Measurements from ENCODE around the gene KRTAP10-12. TPM values are rescaled to one million over a fixed set of nuclear protein-coding genes. Genes with fewer than 3 reads are reported as not detected.

Gene KRTAP10-12
- total RNA-seq, 4 donors from 2014 or later: 1.3 to 2.9 TPM; not detected in 2

DNA sequence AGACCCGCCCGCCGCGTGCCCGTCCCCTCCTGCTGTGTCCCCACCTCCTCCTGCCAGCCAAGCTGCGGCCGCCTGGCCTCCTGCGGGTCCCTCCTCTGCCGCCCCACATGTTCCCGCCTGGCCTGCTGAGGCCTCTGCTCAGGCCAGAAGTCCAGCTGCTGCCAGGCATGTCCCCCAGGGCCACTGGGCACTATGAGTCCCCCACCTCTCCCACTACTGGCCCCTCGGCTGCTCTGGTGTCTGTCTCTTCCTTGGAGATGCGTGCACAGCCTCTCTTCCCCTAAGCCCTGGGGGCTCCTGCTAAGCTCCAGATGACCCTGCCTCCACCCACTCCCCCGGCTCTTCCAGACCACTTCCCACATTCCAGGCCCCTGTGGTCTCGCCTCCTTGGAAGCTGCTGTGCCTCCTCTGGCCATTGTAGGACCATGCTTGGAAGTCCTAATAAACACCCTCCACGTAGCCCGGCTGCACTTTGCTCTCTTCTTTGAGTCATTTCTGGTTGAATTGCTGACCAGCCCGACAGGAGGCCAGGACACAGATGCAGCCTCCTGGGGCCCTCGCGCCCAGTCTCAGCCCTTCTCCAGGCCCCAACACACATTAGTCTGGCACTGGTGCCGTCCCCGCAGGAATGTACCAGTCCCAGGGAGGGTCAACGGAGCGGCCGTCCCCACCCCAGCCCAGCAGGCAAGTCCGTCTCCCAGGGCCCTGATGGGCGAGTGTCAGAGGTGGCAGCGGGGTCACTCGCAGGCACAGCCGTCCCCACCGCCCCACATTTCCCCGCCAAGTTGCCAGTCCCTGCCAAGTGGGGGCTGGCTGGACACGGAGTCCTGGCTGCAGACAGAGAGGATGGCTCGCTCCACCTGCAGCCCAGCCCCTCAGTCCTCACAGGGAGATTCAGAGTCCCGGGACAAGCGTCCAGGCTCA is 1.1 kb downstream of the KRTAP10-12 start:
- H3K27me3 ChIP-seq: peaks cover 73% of the 10 kb centered on the region
- H3K4me1 ChIP-seq: no peaks in the 10 kb centered on the region
- DNase-seq (ENCODE audit: low spot score in 2 of 2): no peak
- H3K9me3 ChIP-seq: no peaks in the 10 kb centered on the region
- H3K4me3 ChIP-seq: no peak overlapping the region
- H3K36me3 ChIP-seq: no peaks in the 10 kb centered on the region
- TF ChIP-seq, protein P1, sequence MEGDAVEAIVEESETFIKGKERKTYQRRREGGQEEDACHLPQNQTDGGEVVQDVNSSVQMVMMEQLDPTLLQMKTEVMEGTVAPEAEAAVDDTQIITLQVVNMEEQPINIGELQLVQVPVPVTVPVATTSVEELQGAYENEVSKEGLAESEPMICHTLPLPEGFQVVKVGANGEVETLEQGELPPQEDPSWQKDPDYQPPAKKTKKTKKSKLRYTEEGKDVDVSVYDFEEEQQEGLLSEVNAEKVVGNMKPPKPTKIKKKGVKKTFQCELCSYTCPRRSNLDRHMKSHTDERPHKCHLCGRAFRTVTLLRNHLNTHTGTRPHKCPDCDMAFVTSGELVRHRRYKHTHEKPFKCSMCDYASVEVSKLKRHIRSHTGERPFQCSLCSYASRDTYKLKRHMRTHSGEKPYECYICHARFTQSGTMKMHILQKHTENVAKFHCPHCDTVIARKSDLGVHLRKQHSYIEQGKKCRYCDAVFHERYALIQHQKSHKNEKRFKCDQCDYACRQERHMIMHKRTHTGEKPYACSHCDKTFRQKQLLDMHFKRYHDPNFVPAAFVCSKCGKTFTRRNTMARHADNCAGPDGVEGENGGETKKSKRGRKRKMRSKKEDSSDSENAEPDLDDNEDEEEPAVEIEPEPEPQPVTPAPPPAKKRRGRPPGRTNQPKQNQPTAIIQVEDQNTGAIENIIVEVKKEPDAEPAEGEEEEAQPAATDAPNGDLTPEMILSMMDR (IDR thresholded peaks at IDR 0.05): no peak
- no peak for TF ChIP-seq EP300 (IDR thresholded peaks at IDR 0.05)
- TF ChIP-seq POLR2A (IDR thresholded peaks at IDR 0.05): no peak
- no peak for TF ChIP-seq POLR2AphosphoS5 (IDR thresholded peaks at IDR 0.05)
- no peak overlapping the region for H3K27ac ChIP-seq
- WGBS: 60% methylated on average over 16 of the region's 35 CpGs

DNA sequence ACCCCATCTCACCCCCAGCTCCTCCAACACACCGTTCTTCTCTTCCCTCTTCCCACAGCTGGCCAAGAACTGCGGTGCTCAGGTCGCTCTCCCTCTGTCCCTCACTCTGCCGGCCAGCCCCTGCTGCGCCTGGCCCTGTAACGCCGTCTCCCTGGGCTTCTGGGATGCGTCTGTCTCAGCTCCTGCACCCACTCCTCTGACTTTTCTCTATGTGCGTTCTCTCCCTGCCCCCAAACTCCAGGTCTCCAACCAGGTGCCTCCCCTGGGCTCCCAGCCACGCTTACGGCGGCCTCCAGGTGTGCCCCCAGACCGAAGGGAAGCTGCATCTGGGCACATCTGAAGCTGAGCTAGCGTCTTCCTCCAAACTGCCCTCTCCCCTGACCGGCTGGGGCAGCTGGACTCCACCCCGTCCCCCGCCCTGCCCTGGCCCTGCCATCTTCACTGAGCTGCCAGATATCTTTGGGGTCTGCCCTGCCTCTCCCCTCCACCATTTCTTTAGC is 2.6 kb downstream of the KRTAP10-12 start:
- peaks cover 88% of the 10 kb centered on the region for H3K27me3 ChIP-seq
- DNase-seq (ENCODE audit: low spot score in 2 of 2): no peak

DNA sequence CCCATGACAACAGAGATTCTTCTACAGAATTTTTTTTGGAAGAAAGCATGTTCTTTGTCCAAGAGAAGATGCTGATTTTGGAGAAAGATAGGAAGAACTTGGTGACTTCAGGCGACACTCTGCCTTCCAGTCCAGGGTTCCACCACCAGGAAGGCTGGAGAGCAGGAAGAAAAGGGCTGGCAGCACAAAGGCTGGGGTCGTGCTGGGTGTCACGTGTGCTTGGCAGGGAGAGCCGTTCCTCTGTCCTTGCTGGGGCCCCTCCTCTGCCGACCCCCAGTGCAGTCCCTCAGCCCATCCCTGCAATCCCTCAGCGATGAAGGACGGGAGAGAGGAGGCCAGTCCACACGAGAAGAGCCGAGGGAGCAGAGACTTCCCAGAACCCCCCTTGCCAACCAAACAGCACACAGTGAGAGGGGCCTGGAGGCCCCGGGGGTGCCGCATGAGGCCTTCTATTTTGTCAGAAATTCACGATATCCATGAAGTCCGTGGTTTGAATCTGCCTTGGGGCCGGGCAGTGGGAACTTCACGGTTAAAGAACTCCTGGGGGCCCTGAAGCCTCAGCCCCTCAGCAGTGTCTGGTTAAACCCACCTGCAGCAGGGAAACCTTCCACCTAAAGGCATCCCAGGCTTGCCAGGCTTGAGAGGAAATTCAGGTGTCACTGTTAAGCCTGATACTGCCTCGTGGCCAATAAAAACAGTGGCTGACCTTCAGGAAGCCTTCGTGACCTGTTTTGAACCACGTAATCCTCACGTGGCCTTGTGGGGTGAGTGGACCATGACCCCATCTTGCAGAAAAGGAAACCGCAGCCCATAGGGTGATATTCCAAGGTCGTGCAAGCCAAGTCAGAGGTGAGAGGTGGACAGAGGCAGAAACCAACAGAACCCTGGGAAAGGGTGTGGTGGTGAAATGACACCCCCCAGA is 3.4 kb downstream of the KRTAP10-12 start:
- no peaks in the 10 kb centered on the region for H3K9me3 ChIP-seq

More for the DNA sequence above, 2.6 kb downstream of the KRTAP10-12 start:
- Histone ChIP-seq H3K4me3 (no peak overlapping the region), H3K4me1 (no peaks in the 10 kb centered on the region), H3K36me3 (no peaks in the 10 kb centered on the region), H3K9me3 (no peaks in the 10 kb centered on the region), H3K27ac (no peak overlapping the region)
- TF ChIP-seq EP300 (IDR thresholded peaks at IDR 0.05) (no peak), POLR2A (IDR thresholded peaks at IDR 0.05) (no peak), POLR2AphosphoS5 (IDR thresholded peaks at IDR 0.05) (no peak)
- TF ChIP-seq, protein P1 (IDR thresholded peaks at IDR 0.05): no peak
- WGBS: 66% methylated on average over 17 of the region's 17 CpGs

DNA sequence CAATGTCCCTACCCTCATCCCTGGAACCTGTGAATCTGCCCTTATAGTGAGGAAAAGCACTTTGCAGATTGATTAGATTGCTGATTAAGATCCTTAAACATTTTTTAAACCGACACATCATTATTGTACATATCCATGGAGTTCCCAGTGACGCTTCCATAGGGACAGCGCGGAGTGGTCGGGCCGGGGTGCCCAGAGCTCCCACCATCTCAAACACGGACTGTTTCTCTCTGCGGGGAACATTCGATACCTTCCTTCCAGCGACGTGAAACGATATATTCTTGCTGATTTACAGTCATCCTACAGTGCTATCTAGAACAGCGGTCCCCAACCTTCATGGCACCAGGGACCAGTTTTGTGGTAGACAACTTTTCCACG is 4.0 kb downstream of the KRTAP10-12 start:
- Histone ChIP-seq H3K4me3 (no peak overlapping the region), H3K36me3 (no peaks in the 10 kb centered on the region), H3K4me1 (no peaks in the 10 kb centered on the region), H3K27me3 (peaks cover 90% of the 10 kb centered on the region), H3K27ac (no peak overlapping the region), H3K9me3 (no peaks in the 10 kb centered on the region)
- 85% methylated on average over 14 of the region's 14 CpGs for WGBS
- DNase-seq (ENCODE audit: low spot score in 2 of 2): no peak
- no peak for TF ChIP-seq EP300 (IDR thresholded peaks at IDR 0.05)
- TF ChIP-seq POLR2A (IDR thresholded peaks at IDR 0.05): no peak
- no peak for TF ChIP-seq POLR2AphosphoS5 (IDR thresholded peaks at IDR 0.05)
- TF ChIP-seq, protein P1 (IDR thresholded peaks at IDR 0.05): no peak

More for the DNA sequence above, 3.4 kb downstream of the KRTAP10-12 start:
- Histone ChIP-seq H3K4me1 (no peaks in the 10 kb centered on the region), H3K4me3 (no peak overlapping the region), H3K27ac (no peak overlapping the region), H3K36me3 (no peaks in the 10 kb centered on the region), H3K27me3 (peaks cover 91% of the 10 kb centered on the region)
- WGBS: 71% methylated on average over 17 of the region's 21 CpGs
- DNase-seq (ENCODE audit: low spot score in 2 of 2): no peak
- TF ChIP-seq POLR2AphosphoS5 (IDR thresholded peaks at IDR 0.05) (no peak), POLR2A (IDR thresholded peaks at IDR 0.05) (no peak), EP300 (IDR thresholded peaks at IDR 0.05) (no peak)
- TF ChIP-seq, protein P1 (IDR thresholded peaks at IDR 0.05): no peak
